K562 (cell line): ENCODE data around the gene RRAS.

ENCODE experiments used
- AFF1 ChIP-seq, 2 experiments: fragments of 450-650 bp; IDR thresholded peaks; 2 replicates each; pipeline ENCODE4 v1.6.1; 2018; ENCODE audit warnings: mild to moderate bottlenecking in 2 of 2, low read depth in 1 of 2; ENCODE audit not compliant: partially characterized antibody in 2 of 2
- BDP1 ChIP-seq: IDR thresholded peaks from 3 replicates; pipeline ENCODE4 v1.6.1; 2011; ENCODE audit not compliant: insufficient read length, insufficient read depth
- CREB1 ChIP-seq, 2 experiments: sonication (generic) in 1 of 2; formaldehyde crosslinking in 1 of 2; IDR thresholded peaks; 2 replicates each; pipeline versions ENCODE4 v1.6.1 to v1.8.0; 2012 to 2022; ENCODE audit warnings: inconsistent platforms in 1 of 2, mild to moderate bottlenecking in 1 of 2, missing genetic modification reagents in 1 of 2, moderate library complexity in 1 of 2
- CTCF ChIP-seq, 3 experiments: IDR thresholded peaks in 2 of 3; conservative IDR thresholded peaks in 1 of 3; 2 replicates each; pipeline ENCODE4 v1.5.1; 2011 to 2012; ENCODE audit warnings: low read length in 3 of 3, mild to moderate bottlenecking in 3 of 3, control low read depth in 2 of 3, improper control_type of control experiment in 1 of 3, inconsistent platforms in 1 of 3, low read depth in 1 of 3, mixed read lengths in 1 of 3, moderate library complexity in 1 of 3; ENCODE audit not compliant: insufficient read depth in 2 of 3
- NFE2 ChIP-seq: IDR thresholded peaks from 2 replicates; pipeline ENCODE4 v1.6.1; 2014; ENCODE audit warnings: antibody characterized with exemption, low read depth
- NR3C1 ChIP-seq: sonication (generic); formaldehyde crosslinking; IDR thresholded peaks from 2 replicates; pipeline ENCODE4 v1.8.1; 2022; ENCODE audit warnings: missing genetic modification reagents
- ZBTB33 ChIP-seq: sonication (generic); formaldehyde crosslinking; IDR thresholded peaks from 2 replicates; pipeline ENCODE4 v1.8.1; 2023; ENCODE audit warnings: mild to moderate bottlenecking, missing genetic modification reagents
- ZBTB7A ChIP-seq: IDR thresholded peaks from 2 replicates; pipeline ENCODE4 v1.6.1; 2011; ENCODE audit warnings: low read depth, mild to moderate bottlenecking, low read length, moderate library complexity, borderline replicate concordance; ENCODE audit not compliant: control insufficient read depth

- no peak for TF ChIP-seq CTCF (IDR thresholded peaks at IDR 0.05 in 2 of 3, conservative IDR thresholded peaks at IDR 0.05 in 1 of 3; ENCODE audit: insufficient read depth in 2 of 3, low read depth in 1 of 3, low read length in 3 of 3)
- no peak for TF ChIP-seq BDP1
- no peak for TF ChIP-seq AFF1 (IDR thresholded peaks at IDR 0.05; ENCODE audit: low read depth in 1 of 2, partially characterized antibody in 2 of 2)
- TF ChIP-seq ZBTB33 = no peak
- TF ChIP-seq NR3C1 (CRISPR knock-in tag) = no peak
- no peak for TF ChIP-seq NFE2
- no peak for TF ChIP-seq CREB1 (IDR thresholded peaks at IDR 0.05)
- TF ChIP-seq CREB1 (CRISPR knock-in tag; IDR thresholded peaks at IDR 0.05) = no peak
- no peak for TF ChIP-seq ZBTB7A
Measured at GRCh38 chr19:49658139-49658517, 18.2 kb upstream of the RRAS start.
